ENCODE measurements around the gene UBR4. TPM values are rescaled to one million over a fixed set of nuclear protein-coding genes. Genes with fewer than 3 reads are reported as not detected.

The UBR4 gene
- polyA plus RNA-seq, 6 donors from 2014 or later = 3.5 to 25.2 (median 15.5) TPM

GRCh38 chr1:19028110-19028509 is 182.0 kb downstream of the UBR4 start:
- Mint-ChIP-seq H3K36me3 (peaks cover 0 to 12% of the 10 kb centered on the region in 2 donors), H3K27ac (no peak overlapping the region), H3K27me3 (peaks cover 28 to 48% (median 45%) of the 10 kb centered on the region in 3 donors), H3K4me3 (no peak overlapping the region), H3K9me3 (peaks cover 2 to 16% (median 4%) of the 10 kb centered on the region in 7 donors), H3K4me1 (peaks cover 0 to 4% (median 0%) of the 10 kb centered on the region in 3 donors)
- no peak for DNase-seq
- no peak for ATAC-seq (ENCODE audit: low read depth in 2 of 2)

Other genes starting within 250 kb of the UBR4 start
- 10 to 100 TPM; 20.0 to 24.3 (median 22.1) TPM for gene EMC1, start 41.3 kb upstream of the UBR4 start, polyA plus RNA-seq (ENCODE audit: low read depth in 6 of 6)
- 10 to 100 TPM; 26.4 to 30.3 (median 27.3) TPM for gene MRTO4, start 41.5 kb upstream of the UBR4 start, polyA plus RNA-seq (ENCODE audit: low read depth in 6 of 6)
- under 1 TPM in 1 of 6 donors, not detected in 5; 0.21 TPM for gene AKR7A3, start 78.5 kb upstream of the UBR4 start, polyA plus RNA-seq (ENCODE audit: low read depth in 6 of 6)
- gene AKR7A2, start 101.9 kb upstream of the UBR4 start, polyA plus RNA-seq (ENCODE audit: low read depth in 6 of 6) = 100 to 1,000 TPM in 4 of 6 donors, 10 to 100 TPM in 2; 93.3 to 149 (median 105) TPM
- 1 to 10 TPM in 5 of 6 donors, not detected in 1; 5.6 to 8.8 (median 6.3) TPM for gene SLC66A1, start 102.1 kb upstream of the UBR4 start, polyA plus RNA-seq (ENCODE audit: low read depth in 6 of 6)